IPS-20b (cell line): Measurements from ENCODE around the gene NR1H4.
"Not testable (repeated sequence)": the region's sequence is repeated elsewhere in the genome, so short reads cannot be mapped to it uniquely, and the experiment has no call there.

Source experiments
- H3K27ac ChIP-seq: one replicate; pipeline ENCODE4 v1.5.1; 2013; ENCODE audit warnings: low read length
- H3K27me3 ChIP-seq: 2 replicates; pipeline ENCODE4 v1.6.1; 2013; ENCODE audit warnings: mild to moderate bottlenecking, low read length, inconsistent platforms; ENCODE audit not compliant: insufficient read depth
- H3K36me3 ChIP-seq: 2 replicates; pipeline ENCODE4 v1.6.1; 2013; ENCODE audit warnings: low read depth, mild to moderate bottlenecking, inconsistent platforms, low read length, moderate library complexity; ENCODE audit not compliant: insufficient read depth
- H3K4me1 ChIP-seq: 2 replicates; pipeline ENCODE4 v1.6.1; 2013; ENCODE audit warnings: mild to moderate bottlenecking, control low read depth, inconsistent platforms, low read length, moderate library complexity; ENCODE audit not compliant: insufficient read depth
- H3K4me3 ChIP-seq: 2 replicates; pipeline ENCODE4 v1.5.1; 2013; ENCODE audit warnings: mild to moderate bottlenecking, low read length, inconsistent platforms
- H3K9ac ChIP-seq: 2 replicates; pipeline ENCODE4 v1.6.1; 2013; ENCODE audit warnings: low read depth, mild to moderate bottlenecking, inconsistent platforms, low read length, moderate library complexity
- H3K9me3 ChIP-seq: 2 replicates; pipeline ENCODE4 v1.6.1; 2013; ENCODE audit warnings: mild to moderate bottlenecking, low read depth, low read length, inconsistent platforms; ENCODE audit not compliant: insufficient read depth

The NR1H4 gene

DNA sequence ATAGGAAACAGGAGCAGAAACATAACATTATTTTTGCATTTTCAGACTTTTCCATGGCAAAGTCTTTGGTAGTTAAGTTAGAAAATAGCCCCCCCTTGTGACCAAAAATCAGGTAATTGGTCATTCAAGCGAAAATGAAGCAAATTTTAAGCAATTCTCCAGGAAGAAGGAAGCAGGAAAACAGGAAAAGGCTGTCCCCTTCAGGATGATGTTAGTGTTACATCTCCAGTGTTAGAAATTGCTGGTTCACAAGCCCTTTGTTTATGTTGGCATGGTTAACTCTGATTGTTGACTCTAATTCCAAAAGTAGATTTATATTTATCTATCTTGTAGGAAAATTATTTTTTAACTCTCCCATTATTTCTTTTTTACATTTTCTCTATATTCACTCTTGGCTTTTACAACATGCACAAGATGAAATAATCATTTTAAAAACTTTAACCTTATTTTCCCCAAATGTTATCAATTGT lies 81.0 kb downstream of the NR1H4 start:
- no peaks in the 10 kb centered on the region for H3K36me3 ChIP-seq
- H3K27ac ChIP-seq: no peak overlapping the region
- no peaks in the 10 kb centered on the region for H3K27me3 ChIP-seq
- H3K4me1 ChIP-seq: no peaks in the 10 kb centered on the region
- no peaks in the 10 kb centered on the region for H3K9me3 ChIP-seq
- no peak overlapping the region for H3K9ac ChIP-seq
- no peak overlapping the region for H3K4me3 ChIP-seq

DNA sequence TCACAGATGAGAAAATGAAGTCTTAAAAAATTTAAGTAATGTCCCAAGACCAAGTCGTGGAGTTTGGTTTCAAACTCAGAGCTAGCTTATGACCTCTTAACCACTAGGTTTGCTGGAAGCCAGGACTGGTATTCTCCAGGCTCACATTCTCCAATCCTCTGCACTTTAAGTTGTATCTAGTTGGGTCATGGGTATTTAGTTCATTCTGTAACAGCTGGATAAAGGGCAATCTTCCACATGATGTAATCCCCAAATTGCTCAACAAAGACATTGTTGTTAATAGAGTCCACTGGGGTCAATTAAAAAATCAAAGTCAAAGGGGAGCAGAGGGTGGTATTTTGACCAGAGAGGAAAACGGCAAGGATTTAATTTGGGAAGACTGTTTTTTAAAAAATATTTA lies 82.1 kb downstream of the NR1H4 start:
- Histone ChIP-seq H3K4me3 (no peak overlapping the region), H3K27me3 (no peaks in the 10 kb centered on the region), H3K4me1 (no peaks in the 10 kb centered on the region), H3K36me3 (no peaks in the 10 kb centered on the region), H3K9ac (no peak overlapping the region), H3K27ac (no peak overlapping the region), H3K9me3 (no peaks in the 10 kb centered on the region)

DNA sequence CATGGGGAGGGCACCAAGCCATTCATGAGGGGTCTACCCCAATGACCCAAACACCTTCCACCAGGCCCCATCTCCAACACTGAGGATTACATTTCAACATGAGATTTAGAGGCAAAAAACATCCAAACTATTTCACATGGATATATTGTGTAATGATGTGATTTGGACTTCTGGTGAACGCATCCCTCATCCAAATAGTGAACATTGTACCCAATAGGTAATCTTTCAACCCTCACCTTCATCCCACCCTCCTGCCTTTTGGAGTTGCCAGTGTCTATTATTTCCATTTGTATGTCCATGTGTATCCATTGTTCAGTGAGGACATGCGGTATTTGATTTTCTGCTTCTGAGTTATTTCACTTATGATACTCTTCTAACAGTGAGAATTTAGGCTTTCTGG lies 83.7 kb downstream of the NR1H4 start:
- H3K4me3 ChIP-seq: no peak overlapping the region
- no peaks in the 10 kb centered on the region for H3K27me3 ChIP-seq
- H3K9me3 ChIP-seq: no peaks in the 10 kb centered on the region
- H3K9ac ChIP-seq: no peak overlapping the region
- no peaks in the 10 kb centered on the region for H3K4me1 ChIP-seq
- no peaks in the 10 kb centered on the region for H3K36me3 ChIP-seq
- H3K27ac ChIP-seq: no peak overlapping the region

DNA sequence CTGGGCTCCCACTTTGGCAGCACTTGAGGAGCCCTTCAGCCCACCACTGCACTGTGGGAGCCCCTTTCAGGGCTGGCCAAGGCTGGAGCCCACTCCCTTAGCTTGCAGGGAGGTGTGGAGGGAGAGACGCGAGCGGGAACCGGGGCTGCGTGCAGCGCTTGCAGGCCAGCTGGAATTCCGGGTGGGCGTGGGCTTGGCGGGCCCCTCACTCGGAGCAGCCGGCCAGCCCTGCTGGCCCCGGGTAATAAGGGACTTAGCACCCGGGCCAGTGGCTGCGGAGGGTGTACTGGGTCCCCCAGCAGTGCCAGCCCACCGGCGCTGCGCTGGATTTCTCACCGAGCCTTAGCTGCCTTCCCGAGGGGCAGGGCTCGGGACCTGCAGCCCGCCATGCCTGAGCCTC lies 85.6 kb downstream of the NR1H4 start:
- H3K27ac ChIP-seq, H3K9ac ChIP-seq, H3K36me3 ChIP-seq: not testable (repeated sequence)

DNA sequence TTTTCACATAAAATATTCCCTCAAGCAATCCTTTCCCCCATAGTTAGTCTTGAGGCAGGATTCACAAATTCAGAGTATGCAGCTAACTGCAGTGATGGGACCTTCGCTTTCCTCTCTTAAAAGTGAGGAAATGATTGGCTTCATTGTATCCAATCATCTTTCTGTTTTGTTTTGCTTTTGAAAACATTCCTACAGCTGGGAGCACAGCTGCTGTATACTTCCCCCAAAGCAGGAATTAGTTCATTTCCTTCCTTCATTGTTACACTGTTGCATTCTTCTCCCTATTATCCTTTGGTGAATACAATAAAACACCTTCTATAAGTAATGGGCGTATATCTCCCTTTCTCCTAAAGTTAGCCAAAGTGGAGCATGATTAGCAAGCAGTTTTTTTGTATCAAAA lies 90.4 kb downstream of the NR1H4 start:
- H3K9me3 ChIP-seq: no peaks in the 10 kb centered on the region
- H3K36me3 ChIP-seq: no peaks in the 10 kb centered on the region
- no peak overlapping the region for H3K4me3 ChIP-seq
- H3K4me1 ChIP-seq: no peaks in the 10 kb centered on the region
- no peaks in the 10 kb centered on the region for H3K27me3 ChIP-seq
- H3K27ac ChIP-seq: no peak overlapping the region
- no peak overlapping the region for H3K9ac ChIP-seq

More for the DNA sequence above, 85.6 kb downstream of the NR1H4 start:
- not testable (repeated sequence) for H3K4me1 ChIP-seq, H3K4me3 ChIP-seq, H3K9me3 ChIP-seq, H3K27me3 ChIP-seq

DNA sequence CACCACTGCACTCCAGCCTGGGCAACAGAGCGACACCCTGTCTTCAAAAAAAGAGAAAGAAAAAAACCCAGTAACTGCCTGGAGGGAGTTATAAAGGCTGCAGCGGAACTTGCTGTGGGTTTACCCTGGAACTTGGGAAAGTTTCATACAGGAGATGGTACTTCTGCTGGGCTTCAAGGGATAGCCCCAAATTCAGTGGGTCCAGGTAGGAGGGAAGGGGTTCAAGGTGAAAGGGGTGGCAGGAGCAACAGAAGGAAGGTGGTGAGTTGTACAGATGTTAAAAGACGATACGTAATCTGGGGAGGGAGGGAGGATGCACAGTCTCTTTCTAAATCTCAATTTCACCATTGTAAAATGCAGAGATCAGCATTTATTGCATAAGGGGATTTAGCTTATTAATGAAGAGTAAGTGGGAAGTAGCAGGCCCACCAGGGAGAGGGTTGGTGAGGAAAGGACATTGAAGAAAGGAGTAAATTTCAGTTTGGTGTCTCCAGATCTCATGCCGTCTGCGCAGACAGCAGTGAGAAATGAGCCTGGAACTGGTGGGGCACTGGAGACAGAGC lies 91.3 kb downstream of the NR1H4 start:
- Histone ChIP-seq H3K9ac (no peak overlapping the region), H3K4me1 (no peaks in the 10 kb centered on the region), H3K36me3 (no peaks in the 10 kb centered on the region), H3K9me3 (no peaks in the 10 kb centered on the region), H3K27me3 (no peaks in the 10 kb centered on the region), H3K27ac (no peak overlapping the region), H3K4me3 (no peak overlapping the region)

DNA sequence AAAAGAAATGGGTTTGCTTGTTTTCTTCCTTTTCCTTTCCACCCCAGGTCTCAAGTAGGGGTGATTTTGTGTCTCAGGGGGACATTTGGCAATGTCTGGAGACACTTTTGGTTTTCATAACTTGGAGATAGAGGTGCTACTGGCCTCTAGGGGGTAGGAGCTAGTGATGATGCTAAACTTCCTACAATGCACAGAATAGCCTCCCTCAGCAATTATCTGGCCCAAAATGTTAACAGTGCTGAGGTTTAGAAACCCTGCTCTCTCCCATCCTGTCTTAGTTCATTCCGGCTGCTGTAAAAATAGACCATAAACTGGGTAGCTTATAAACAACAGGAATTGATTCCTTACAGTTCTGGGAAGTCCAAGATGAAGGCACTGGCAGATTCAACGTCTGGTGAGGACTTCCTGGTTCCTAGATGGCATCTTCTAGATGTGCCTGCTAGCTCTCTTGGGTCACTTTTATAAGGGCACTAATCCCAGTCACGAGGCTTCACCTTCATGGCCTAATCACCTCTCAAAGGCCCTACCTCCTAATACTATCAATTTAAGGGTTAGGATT lies 92.4 kb downstream of the NR1H4 start:
- peaks cover 3% of the 10 kb centered on the region for H3K27me3 ChIP-seq

DNA sequence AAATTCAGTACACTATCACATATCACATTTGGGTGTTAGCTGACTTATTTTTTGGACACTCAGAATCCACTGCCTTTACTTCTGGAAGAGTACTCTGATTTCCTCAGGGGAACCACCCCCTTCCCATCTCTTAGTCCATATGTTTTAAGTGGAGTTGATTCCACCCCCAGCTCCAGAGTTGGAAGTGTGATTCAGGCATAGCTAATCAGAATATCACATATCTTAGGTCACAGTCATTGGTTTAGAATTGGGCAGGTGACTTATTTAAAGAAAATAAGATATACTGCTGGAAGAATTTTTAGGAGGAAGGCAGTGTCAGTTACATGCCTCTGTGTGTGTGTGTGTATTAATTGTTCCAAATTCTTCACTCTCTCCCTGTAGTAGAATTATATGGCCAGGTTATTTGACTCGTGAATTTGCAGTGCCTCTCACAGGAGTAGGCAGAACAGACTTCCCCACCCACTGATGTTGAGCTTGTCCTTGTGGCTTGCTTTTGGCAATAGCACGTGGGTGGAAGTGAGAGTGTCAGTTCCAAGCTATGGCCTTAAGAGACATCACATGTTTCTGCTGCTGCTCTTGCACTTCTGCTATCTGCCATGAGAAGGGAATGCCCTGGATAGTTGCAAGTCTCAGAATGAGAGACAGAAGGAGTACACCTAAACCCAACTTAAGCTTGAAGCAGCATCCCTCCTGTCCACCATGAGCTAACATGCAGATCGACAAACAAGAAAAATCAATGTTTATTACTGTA lies 93.4 kb downstream of the NR1H4 start:
- no peak overlapping the region for H3K27ac ChIP-seq
- H3K4me1 ChIP-seq: no peaks in the 10 kb centered on the region
- peaks cover 12% of the 10 kb centered on the region for H3K27me3 ChIP-seq
- no peaks in the 10 kb centered on the region for H3K36me3 ChIP-seq
- H3K4me3 ChIP-seq: no peak overlapping the region
- H3K9me3 ChIP-seq: no peaks in the 10 kb centered on the region
- H3K9ac ChIP-seq: no peak overlapping the region

More for the DNA sequence above, 92.4 kb downstream of the NR1H4 start:
- Histone ChIP-seq H3K4me1 (no peaks in the 10 kb centered on the region), H3K9ac (no peak overlapping the region), H3K9me3 (no peaks in the 10 kb centered on the region), H3K4me3 (no peak overlapping the region), H3K27ac (no peak overlapping the region), H3K36me3 (no peaks in the 10 kb centered on the region)

DNA sequence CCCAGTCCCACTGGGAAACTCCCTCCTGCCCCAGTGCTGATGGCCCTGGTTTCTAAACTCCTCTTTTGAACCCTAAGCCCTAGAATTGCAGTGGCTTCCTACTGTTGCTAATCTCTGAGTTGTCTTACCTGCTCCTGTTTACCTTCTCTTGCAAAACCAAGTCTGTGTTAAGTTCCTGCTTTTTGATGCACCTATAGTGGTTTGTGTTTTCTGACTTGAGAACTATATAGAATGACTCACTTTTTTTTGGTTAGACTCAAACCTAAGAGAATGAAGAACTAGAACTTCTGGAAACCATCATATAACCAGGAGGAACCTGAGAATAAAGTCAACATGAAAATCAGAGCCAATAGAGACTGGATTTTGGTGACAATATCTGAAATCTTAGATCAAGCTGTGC lies 94.3 kb downstream of the NR1H4 start:
- H3K27ac ChIP-seq: no peak overlapping the region
- H3K4me3 ChIP-seq: no peak overlapping the region
- H3K36me3 ChIP-seq: no peaks in the 10 kb centered on the region
- no peak overlapping the region for H3K9ac ChIP-seq
- no peaks in the 10 kb centered on the region for H3K9me3 ChIP-seq
- peaks cover 20% of the 10 kb centered on the region for H3K27me3 ChIP-seq
- no peaks in the 10 kb centered on the region for H3K4me1 ChIP-seq

DNA sequence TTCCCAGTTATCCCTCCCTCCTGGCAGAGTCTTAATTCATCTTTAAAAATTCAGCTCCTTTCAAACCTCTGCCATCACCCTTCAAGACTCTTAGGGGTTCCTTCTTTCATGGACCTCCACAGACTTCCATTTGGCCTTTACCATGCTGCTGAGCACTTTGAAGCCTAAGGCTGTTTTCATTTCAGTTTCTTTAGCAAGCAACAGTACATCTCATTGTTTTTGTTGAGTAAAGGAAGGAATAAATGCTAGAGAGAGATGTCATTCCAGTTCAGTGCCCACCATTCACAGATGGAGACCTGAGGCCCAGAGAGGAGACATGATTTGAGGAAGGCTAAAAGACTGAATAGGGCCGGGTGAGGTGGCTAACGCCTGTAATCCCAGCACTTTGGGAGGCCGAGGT lies 98.5 kb downstream of the NR1H4 start:
- H3K27me3 ChIP-seq: peaks cover 35% of the 10 kb centered on the region
- H3K9ac ChIP-seq: no peak overlapping the region
- no peaks in the 10 kb centered on the region for H3K36me3 ChIP-seq
- no peaks in the 10 kb centered on the region for H3K9me3 ChIP-seq
- no peak overlapping the region for H3K27ac ChIP-seq
- H3K4me3 ChIP-seq: no peak overlapping the region
- H3K4me1 ChIP-seq: peaks cover 3% of the 10 kb centered on the region; the same call in 1 of the 2 replicates

DNA sequence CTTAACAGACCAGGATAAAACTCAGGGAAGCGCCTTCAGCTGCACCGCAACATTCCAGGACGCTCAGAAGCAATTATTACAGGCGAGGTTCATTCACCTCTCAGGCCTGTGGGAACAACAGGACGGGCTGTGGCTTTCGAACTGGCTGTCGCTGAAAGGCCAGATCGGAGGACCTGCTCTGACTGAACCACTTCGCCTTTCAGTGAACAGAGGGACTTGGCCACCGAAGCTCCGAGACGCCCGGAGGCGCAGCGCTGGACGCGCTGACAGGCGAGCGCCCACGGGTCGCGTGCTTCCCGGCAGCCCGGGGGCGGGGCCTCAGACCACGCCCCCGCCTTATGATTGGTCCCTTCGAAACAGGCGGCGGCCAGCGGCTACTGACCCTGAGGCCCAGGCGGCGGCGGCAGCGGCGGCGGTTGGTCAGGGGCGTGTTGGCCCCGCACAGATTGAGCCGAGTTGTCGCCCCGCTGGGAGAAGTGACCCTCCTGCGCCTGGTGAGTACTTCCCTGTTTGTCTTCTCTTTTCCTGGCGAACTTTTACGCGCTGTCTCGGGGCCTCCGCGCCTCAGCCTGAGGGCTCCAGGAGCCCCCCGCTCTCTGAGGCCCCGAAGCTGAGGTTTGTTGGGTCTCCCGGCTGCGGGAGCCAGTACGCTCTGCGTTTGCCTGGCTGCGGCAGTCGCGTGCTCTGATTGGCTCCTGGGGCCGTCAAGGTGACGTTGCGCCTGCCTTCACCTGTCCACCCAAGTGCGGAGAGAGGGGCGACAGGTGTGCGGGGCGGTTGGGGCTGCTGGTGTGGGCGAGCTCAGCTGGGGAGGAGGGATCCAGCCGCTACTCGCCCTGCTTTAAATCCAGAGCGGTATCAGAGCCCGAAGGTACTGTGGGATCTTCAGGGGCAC lies 99.9 kb downstream of the NR1H4 start, which contains the start of gene GAS2L3:
Gene GAS2L3 (plus strand): TSS at position 393 of the 895 bp plus-strand sequence. CDS start 21,221 bp downstream, outside the sequence.
- Histone ChIP-seq H3K4me3 (peak within 1 kb of the TSS; percentile 86), H3K36me3 (no peaks in the 10 kb centered on the region), H3K4me1 (peaks cover 3% of the 10 kb centered on the region; the same call in 1 of the 2 replicates), H3K9ac (peak within 1 kb of the TSS; percentile 79; the same call in 1 of the 2 replicates), H3K9me3 (no peaks in the 10 kb centered on the region), H3K27me3 (peaks cover 35% of the 10 kb centered on the region), H3K27ac (no peak within 1 kb of the TSS)
